GM21737 (cell line): Measurements from ENCODE around the gene AGAP1.

Source experiments
- ATAC-seq: cut with Tn5 transposase; IDR thresholded peaks from one replicate; pipeline ENCODE4 v1.9.1; 2021; ENCODE audit warnings: mild to moderate bottlenecking, moderate library complexity; ENCODE audit not compliant: unreplicated experiment

The AGAP1 gene

GRCh38 chr2:235605312-235606003 lies 111.6 kb downstream of the AGAP1 start:
- ATAC-seq: no peak

DNA sequence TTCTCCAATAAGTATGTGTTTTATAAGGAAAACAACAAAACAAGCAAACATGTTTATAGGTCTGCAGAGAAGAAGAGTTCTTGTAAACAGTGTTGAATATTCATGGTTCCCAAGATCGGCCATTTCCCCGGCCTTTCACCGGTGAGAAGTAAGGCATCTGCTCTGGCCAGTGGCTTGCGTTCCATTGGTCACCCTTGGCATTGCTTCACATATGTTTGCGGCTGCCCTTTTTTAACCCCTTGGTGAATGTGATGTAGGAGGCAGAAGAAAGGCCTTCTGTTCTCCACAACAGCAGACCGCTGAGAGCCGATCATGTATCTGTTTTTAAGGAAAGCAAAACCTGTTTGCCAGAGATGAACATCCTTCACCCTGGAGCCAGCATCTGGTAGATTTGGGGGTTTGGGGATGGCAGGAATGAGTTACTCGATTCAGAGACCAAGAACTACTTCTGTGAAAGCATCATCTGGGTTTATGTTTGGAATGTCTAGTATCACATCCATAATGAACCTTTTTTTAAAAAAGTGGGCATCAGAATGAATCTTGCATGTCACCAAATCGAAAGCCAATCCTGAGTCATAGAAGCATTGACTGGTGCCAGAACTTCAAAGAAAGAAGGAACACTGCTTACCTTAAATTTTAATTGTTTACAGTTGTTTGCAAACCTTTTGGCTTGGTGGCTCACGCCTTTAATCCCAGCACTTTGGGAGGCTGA lies 112.3 kb downstream of the AGAP1 start:
- ATAC-seq: no peak

DNA sequence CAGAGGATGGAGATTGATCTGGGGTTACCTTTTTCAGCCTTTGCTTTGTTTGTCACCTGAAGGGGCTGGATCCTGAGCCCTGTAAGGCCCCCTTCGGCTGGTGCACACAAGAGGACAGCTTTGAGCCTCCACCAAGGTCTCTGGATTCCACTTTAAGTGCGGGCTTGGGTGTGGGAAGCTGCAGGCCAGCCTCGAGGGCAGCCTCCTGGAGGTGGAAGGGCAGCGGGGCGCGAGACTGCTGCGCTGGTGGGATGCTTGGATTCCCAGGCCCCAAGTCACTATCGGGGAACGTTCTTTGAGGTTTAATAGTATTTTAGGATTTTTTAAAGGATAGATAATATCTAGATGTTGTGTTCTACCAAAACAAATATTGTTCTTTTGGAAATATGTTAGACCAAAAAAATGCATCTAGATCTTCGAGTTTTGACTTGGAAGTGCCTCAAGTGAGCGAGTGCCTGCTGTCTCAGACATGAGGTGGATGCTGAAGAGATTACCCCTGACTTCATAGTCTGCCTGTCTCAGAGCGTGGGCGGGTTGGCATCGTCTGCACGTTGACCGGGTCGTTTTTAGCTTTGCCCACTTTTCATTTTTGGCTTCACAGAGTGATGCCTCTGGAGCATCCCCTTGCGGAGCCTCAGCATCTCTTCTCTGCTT lies 113.8 kb downstream of the AGAP1 start:
- no peak for ATAC-seq

DNA sequence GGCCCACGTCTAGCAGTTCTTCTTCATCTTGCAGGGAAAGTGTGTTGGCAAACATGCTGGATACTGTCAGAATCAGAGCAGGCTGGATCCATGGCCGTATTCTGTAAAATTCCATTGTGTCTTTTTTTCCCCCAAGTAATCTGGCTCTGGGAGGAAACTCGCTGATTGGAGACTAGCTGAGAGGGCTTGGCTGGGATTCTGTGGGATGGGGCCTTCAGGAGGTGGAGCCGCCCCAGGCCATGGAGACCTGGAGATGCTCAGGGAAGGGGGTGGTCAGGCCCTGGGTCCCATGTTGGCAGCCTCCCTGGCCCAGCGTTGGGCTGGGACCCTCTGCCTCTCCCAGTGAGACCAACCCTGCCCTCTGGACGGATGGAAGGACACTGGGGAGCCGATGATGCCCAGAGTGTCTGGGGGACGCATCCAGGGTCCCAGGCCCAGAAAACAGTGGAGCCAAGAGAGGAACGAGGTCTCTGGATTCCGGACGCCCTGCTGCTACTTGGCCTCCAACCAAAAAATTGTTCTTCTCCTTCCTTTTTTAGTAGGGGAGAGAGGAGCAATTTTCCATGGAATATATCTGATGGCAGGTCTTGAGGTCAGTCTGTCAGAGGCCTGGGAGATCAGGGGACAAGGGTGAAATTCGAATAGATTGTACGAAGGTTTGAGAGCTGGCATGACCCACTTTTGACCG lies 114.5 kb downstream of the AGAP1 start:
- no peak for ATAC-seq

GRCh38 chr2:235609321-235609720 lies 115.5 kb downstream of the AGAP1 start:
- no peak for ATAC-seq

GRCh38 chr2:235609746-235610145 lies 115.9 kb downstream of the AGAP1 start:
- ATAC-seq: no peak

DNA sequence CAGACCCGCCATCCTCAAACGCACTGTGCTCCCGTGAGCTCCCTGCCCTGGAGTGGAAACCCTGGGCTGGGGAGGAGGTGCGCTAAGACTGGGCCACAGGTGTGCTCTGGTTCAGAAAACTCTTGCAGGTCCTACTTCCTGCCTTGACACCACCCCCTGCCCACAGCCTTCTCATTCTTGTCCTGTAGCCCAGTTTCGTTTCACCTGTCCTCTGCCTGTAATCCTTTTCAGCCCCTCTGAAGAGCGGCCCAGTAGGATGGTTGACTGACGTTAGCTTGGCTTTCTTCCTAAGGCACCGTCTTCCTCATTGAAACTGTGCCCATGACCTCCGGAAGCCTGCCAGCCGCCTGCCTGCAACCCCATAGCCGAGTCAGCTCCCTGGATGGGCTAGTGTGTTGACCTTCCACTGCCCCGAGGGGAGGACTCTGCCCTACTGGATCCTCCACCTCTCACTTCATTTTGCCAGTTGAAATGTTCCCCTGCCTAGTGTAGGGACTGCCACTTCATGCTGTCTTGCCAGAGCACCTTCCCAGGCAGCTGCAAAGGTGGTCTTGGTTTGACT lies 116.9 kb downstream of the AGAP1 start:
- no peak for ATAC-seq

DNA sequence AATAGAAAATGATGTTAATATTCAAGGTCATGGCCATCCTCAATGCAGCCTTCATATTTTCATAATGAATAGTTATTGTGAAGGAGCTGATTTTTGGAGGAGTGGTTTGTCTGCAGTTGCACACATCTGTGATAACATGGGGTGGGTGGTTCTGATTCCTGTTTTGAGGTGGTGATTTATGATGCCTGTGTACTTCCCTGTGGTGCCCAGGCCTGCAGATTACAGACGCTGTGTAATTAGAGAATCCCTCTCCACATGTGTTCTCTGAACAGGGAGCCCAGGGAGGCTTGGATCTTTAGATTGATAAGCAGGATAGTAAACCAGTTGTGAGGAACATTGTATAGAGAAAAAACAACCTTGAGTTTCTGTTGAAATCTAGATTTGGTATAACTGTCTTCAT lies 117.5 kb downstream of the AGAP1 start:
- no peak for ATAC-seq

DNA sequence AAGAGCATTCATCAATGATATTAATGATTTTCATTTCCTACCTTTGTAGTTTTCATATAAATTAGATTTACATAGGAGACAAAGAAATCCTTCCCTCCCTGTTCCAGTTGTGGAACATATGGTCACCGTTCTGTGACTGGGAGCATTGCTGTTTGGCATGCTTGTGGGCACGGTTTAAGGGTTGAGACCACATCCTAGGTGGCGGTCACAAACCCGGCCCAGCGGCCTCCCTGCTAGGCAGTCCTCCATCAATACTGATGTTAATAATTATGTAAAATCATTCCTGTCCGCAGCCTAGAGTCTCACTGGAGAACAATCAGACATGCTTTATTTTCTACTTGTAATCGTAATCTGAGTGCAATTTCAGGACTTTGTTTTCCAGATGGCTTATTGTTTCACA lies 117.9 kb downstream of the AGAP1 start:
- no peak for ATAC-seq

DNA sequence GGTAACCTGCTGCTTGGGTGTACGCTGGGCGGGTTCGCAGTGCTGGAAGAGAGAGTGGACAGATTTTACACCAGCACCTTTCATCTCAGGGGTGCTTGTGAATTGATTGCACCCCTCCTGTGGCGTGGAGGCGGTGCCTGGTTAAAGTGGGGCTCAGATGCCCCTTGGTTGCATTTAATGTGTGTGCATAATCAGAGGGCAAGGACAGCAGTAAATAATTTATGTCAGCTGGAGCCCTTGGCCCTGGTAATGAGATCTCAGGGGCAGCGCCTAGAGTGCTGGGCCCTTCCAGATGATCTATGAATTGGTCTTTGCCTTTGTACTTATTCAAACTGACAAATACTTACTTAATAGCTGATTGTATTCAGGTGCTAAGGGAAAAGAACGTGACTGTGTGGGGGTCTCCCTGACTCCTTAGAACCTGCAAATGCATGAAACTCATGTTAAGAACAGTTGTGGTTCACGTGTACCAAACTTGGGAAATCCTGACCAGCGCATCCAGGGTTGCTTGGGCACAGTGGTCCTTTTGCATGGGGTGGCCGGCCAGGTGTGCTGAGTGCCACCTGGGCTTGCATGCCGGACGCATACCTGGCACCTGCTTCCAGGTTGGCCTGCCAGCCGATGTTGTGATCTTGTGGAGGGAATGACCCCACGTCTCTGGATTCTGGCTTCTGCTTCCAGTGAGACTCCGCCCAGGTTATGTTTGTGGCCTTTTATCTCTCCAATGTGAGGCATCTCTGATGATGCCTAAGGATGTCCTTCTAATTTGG lies 118.5 kb downstream of the AGAP1 start:
- no peak for ATAC-seq

- ATAC-seq: no peak
These were observed 119.8 kb downstream of the AGAP1 start for GRCh38 chr2:235613649-235614048.

GRCh38 chr2:235614176-235614860 lies 120.5 kb downstream of the AGAP1 start:
- no peak for ATAC-seq

GRCh38 chr2:235614900-235615712 lies 121.3 kb downstream of the AGAP1 start:
- no peak for ATAC-seq

- ATAC-seq: no peak
These were observed 123.0 kb downstream of the AGAP1 start for GRCh38 chr2:235616885-235617284.

- ATAC-seq: no peak
These were observed 124.2 kb downstream of the AGAP1 start for GRCh38 chr2:235618039-235618438.

DNA sequence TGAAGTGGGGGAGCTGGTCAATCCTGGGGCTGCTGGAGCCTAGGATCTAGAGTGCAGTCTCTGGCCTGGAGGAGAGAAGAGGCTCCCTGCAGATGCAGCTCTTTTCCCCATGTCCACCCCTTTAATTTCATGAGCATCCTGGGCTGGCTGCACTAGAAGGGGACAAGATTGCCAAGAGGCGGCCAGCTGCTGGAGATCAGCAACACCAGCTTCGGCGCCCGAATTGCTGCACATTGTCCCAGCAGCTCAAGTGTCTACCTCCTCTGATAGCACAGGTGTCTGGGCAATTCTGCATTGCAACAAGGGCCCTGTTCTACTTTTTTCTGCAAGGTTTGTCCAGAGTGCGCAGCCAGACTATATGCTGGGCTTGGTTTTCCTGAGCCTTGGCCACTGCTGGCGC lies 125.7 kb downstream of the AGAP1 start:
- ATAC-seq: no peak

DNA sequence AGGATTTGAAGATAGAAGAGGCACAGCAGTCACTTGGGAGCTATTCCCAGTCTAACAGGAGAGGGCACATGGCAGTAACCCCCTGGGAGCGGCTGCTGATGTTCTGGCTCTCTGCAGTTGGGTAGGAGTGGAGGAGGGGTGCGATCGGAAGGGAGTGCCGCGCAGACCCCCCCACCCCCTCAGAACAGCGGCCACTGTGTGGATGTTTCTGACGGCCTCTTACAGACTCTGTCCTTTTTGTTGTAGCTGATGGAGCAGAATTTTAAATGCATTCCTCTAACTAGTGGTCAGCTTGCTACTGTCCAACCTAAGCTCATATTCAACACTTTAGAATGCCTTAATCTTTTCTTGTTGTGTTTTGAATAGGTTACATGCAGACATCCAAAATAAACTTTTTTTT lies 127.9 kb downstream of the AGAP1 start:
- no peak for ATAC-seq

DNA sequence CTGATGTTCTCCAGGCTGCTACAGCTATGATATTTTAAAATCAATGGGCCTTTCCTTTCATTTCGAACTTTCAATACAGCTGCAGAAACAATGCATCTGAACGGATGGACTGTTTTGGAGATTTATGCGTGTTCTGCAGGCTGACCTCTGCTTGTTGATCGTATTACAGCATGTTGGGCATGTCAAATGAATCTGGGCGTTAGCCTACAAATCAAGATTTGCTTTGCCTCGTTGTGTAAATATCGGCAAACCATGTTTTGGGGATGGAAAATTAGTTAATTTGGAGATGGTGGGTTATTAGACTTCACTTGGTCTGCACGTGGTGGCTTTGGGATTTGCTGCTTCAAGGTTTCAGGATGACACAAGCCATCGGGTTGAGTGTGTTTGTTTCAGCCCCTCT lies 129.3 kb downstream of the AGAP1 start:
- no peak for ATAC-seq

- no peak for ATAC-seq
These were observed 129.9 kb downstream of the AGAP1 start for GRCh38 chr2:235623752-235624151.
